NCI-H510A treated with DMSO at 0.1 percent for 48 hours (cell line): ENCODE results near the gene IMP3.

Source experiments
- DNase-seq: peaks from one replicate; lab custom pipeline; 2025; lab: John Stamatoyannopoulos, UW

IMP3 gene

GRCh38 chr15:75620841-75621391, 19.1 kb downstream of the IMP3 start:
- no peak for DNase-seq

DNA sequence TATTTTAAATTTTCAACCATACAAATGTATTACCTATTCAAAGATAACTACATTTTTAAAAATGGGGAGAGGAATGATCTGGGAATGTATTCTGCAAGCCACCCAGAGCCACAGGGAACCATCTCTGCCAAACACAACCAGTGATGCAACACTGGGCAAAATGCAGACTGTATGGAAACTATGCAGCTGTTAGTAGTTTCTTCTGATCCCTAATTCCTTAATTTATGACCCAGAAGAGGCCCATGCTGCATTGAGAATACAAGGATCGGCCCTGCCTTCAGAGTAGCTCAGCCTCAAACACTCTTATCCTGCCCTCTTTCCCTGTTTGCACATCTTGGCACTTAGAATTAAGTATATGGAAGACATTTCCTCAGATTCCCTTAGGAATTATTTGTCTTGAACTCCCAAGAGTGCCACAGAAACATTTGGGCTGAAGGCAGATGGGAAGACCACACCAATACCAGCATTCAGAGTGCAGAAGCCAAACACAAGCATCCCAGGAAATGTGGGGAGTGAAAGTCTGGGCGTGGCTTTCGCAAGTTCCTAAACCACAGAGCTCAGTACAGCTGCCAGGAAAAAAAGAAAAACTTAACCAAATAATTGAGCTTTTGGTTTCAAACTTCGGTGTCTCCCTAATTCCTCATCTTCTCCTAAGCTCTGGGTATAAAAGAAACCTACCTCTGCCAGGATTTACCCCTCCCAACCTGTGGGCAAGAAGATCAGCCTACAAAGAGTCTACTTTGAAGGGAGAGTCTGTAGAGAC, 19.8 kb downstream of the IMP3 start:
- no peak for DNase-seq

DNA sequence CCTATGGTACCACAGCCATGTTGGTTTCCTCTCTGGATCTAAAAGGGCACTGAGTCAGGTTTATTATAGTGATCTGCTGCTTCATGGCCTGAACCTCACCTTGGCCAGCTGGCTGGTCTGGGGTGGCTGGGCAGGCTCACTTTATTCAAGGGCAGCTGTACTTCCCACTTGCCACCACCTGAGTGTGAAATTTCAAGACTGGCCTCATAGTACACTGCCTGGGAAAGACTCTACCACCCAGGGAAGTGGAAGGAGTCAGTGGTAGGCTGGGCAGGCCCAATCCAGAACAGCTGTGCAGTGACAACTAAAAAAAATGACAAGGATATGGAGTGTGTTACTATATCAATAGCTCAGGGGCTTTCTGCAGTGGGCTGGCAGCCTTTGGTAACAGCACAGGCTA, 23.3 kb downstream of the IMP3 start:
- no peak for DNase-seq

DNA sequence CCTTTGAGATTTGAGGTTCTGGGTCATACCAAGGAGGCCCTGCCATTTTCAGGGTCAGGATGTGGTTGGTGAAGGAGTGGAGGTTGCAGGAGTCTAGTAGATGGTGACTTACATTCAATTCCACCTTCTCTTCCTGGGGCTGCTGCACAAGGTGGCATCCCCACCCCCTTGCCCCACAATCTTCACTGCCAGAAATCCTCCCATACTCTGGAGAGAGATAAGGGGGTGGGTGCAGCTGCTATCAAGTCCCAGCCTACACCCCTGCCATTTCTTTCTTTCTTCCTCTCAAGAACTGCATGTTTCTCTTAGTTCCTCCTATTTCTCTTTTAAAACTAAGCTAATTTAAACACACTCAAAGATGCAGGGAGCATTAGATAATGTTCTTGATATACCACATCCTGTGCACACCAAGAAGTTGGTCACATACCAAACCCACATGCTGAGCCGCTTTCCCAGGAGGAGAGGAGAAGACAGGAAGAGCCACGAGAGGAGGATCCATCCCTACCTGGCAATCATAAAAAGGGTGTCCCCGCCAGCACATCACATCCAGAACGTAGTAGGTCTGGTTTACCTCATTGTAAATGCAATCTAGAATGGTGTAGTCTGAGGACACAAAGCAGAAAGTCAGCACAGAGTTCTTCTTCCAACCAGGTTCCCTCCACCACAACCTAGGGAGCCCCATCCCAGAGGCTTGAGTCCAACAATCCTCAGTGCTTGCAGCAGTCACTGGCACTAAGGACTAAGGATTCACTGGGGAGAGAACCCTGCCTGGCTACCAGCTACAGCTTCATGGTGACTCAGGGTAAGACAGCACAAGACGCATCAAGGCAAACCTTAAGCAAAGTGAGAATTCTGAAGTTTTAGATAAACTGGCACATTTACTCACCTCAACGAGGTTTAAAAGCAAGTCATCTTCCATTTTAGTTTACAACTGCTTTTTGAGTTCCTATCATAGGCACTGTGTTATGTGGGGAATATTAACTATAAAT, 33.0 kb downstream of the IMP3 start:
- DNase-seq, result no peak

- no peak for DNase-seq
Measured at GRCh38 chr15:75606026-75606425, 34.0 kb downstream of the IMP3 start.

GRCh38 chr15:75599401-75599800, 40.6 kb downstream of the IMP3 start:
- DNase-seq, result no peak

- no peak for DNase-seq
Measured at GRCh38 chr15:75598361-75598760, 41.7 kb downstream of the IMP3 start.

DNA sequence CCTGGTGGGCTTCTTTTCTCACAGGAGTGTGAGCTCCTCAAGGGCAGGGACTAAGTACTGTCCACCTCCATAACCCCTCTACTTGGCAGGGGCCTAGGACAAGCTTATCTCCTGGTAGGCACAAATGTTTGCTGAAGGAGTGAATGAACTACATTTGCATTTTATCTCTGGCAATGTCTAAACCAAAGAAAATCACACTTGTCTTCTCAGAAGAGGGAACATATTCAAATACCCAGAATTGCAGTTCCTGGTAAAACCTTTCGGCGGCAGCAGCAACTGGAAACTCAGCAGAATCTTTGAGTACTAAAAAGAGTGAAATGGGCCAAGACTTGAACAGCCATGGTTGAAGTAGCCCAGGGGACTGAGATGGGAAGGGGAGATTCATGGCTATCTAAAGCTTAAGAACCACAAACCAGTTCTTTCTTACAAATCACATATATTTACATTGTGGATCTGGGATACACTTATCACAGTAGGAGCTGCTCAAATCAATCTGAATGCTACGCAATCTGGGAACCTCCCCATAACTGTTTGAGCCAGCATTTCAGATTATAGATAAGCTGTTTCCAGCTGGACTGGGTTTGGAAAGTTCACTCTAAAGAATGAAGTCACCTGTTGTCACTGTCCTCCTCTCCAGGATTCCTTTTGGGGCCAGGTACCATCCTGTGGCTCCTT, 42.2 kb downstream of the IMP3 start:
- DNase-seq, result no peak

GRCh38 chr15:75596703-75597345, 43.2 kb downstream of the IMP3 start:
- DNase-seq, result no peak

DNA sequence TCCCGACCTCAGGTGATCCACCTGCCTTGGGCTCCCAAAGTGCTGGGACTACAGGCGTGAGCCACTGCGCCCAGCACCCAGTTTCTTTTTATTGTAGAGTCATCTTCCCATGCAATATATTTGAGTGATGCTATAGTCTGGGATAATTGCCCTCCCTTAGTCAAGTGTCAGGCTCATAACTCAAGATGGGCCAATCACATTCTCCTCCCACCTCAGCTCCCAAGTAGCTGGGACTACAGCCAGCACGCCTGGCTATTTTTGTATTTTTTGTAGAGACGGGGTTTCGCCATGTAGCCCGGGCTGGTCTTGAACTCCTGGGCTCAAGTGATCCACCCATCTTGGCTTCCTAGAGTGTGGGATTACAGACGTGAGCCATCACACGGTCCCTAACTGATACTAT, 45.7 kb downstream of the IMP3 start:
- DNase-seq, result no peak

GRCh38 chr15:75591655-75592364, 48.2 kb downstream of the IMP3 start:
- no peak for DNase-seq

DNA sequence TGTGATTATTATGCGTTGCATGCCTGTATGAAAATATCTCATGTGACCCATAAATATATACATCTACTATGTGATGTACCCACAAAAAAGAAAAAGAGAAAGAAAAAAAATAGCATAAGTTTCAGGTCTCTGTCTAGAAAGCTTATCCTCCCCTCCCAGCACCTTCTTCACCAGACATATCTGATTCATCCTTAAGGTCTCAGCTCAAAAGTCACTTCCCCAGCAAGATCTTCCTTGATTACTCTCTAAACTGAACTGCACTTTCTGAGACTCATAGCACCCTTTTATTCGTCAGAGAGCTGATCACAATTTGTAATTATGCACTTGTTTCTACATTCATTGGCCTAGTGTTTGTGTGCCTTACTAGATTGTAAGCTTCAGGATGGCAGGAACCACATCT, 49.8 kb downstream of the IMP3 start:
- no peak for DNase-seq
